ELR (cell line): ENCODE results near the gene ARHGAP6.

Experiments used
- DNase-seq: peaks from one replicate; pipeline ENCODE4 v3.0.0-alpha.2; 2015; ENCODE audit warnings: low read depth

Gene ARHGAP6

DNA sequence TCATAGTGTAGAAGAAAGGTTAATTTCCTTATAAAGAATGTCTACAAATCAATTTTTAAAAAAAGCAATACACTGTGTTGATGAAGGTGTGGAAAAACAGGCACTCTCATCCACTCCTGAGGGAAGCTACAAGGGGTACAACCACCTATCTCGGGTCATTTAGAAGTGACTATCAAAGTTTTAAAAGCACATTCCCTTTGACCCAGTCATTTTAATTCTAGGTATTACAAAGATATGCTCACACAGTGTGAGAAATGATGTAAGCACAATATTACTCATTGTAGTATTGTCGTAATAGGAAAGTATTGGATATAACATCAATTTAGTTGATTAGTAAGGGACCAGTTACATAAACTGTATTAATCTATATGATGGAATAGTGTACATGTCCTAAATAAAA lies 562.0 kb downstream of the ARHGAP6 start:
- no peak for DNase-seq

DNA sequence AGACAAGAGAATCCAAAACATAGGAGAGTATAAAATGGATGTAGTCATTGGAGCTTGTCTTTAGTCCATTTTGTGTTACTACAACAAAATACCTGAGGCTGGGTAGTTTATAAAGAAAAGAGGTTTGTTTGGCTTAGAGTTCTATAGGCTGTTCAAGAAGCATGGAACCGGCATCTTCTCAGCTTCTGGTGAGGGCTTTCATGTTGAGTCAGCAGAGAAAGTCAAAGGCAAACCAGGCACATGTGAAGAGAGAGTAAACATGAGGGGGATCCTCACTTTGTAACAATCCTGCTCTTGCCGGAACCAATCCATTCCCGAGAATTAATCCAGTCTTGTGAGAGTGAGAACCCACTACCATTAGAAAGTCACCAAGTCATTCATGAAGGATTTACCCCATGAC lies 562.7 kb downstream of the ARHGAP6 start:
- DNase-seq, result no peak

DNA sequence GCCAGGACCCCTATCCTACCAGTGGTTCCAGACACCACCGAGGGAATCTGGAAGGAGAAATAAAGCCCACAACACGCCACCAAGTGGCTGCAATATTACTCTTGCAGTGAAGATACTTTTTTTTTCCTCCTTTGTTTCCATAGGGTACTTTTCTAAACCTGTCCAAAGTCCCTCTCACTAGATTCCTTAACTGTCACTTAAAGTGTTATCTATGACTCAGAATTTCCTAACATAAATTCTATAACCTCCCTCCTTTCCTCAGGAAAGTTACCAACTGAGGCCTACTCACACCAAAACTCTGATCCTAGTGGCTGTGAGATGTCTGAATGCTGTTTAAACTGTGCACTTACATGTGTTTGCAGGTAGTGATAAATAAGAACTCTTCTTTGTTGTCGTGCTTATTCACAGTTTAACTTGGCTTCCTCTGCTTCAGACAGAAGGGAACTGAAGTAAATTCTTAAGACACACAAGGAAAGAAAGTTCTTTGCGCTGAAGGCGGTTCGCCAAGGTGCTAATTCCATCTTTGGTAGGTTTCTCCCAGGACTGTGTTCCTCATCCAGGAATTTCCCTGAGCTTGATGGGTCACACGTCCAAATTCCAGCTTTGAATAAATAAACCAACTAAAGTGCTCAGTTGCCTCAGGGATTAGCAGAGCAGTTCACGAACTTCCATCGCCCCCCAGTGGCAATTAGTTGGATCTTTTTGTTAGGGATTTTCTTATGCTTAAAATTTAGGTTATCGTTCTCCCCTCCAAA lies 565.3 kb downstream of the ARHGAP6 start:
- peak; percentile 71 for DNase-seq

DNA sequence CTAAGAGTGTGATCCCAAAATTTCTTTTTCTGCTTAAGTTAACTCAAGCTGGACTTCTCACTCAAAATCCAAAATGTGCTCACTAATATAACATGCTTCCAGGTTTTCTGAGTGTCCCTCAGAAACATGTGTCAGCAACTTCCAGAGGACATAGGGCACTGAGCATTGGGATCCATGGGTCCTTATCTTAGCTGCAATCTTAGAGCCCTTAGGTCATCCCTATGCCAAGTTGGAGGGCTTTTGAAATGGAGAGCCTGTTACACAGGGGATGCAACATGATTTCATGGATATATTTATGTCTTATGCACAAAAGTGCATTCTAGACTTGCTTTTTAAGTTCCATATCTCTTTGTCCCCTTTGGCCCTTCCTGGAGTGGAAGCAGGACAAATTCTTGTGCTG lies 566.3 kb downstream of the ARHGAP6 start:
- DNase-seq, result no peak

DNA sequence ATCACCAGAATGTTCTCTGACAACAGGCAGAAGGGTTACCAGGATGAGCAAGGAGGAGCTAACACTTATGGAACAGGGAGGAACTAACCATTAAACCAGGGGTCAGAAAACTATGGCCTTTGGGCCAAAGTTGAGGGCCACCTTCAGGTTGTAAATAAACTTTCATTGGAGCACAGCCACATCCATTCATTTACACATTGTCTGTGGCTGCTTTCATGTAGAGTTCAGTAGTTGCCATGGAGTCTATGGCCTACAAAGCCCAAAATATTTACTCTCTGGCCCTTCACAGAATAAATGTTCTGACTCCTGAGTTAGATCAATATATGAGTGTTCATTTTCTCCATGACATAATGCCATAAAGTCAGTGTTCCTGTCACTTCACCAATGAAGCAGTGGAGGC lies 567.8 kb downstream of the ARHGAP6 start:
- DNase-seq, result no peak

DNA sequence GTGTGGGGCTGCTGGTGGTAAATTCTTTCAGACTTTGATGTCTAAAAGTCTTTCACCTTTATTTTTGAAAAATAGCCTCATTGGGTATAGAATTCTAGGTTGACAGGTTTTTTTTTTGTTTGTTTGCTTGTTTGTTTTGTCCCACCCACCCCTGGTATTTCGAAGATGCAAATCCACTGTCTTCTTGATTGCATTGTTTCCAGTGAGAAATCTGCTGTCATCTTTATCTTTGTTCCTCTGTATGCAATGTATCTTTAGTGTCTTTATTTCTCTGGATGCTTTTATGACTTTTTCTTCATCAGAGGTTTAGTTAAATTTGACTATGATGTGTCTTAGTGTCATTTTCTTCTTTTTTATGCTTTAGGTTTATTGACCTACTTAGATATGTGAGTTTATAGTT lies 575.9 kb downstream of the ARHGAP6 start:
- no peak for DNase-seq
